Astrocyte (in vitro differentiated cells and primary cell): Measurements from ENCODE around the gene FANCI.

Experiments used
- EZH2 ChIP-seq: IDR thresholded peaks from 2 replicates; pipeline ENCODE4 v1.6.1; 2012; ENCODE audit warnings: mild to moderate bottlenecking, low read length, inconsistent platforms; ENCODE audit not compliant: insufficient read depth
- TF ChIP-seq, protein P1 (sequence below): IDR thresholded peaks from 2 replicates; pipeline ENCODE4 v1.5.1; 2011; ENCODE audit warnings: low read depth, mild to moderate bottlenecking, inconsistent platforms, low read length, moderate library complexity; ENCODE audit not compliant: insufficient read depth

GRCh38 chr15:89334510-89335297, 90.9 kb downstream of the FANCI start, which contains the start of gene POLG:
- TF ChIP-seq, protein P1, sequence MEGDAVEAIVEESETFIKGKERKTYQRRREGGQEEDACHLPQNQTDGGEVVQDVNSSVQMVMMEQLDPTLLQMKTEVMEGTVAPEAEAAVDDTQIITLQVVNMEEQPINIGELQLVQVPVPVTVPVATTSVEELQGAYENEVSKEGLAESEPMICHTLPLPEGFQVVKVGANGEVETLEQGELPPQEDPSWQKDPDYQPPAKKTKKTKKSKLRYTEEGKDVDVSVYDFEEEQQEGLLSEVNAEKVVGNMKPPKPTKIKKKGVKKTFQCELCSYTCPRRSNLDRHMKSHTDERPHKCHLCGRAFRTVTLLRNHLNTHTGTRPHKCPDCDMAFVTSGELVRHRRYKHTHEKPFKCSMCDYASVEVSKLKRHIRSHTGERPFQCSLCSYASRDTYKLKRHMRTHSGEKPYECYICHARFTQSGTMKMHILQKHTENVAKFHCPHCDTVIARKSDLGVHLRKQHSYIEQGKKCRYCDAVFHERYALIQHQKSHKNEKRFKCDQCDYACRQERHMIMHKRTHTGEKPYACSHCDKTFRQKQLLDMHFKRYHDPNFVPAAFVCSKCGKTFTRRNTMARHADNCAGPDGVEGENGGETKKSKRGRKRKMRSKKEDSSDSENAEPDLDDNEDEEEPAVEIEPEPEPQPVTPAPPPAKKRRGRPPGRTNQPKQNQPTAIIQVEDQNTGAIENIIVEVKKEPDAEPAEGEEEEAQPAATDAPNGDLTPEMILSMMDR: no peak
- no peak for TF ChIP-seq EZH2
